IMR-90 (cell line): ENCODE data around the gene DIPK1B. TPM values are rescaled to one million over a fixed set of nuclear protein-coding genes. Genes with fewer than 3 reads are reported as not detected.

ENCODE experiments used
- ATAC-seq: fragments of 200-7000 bp; cut with Tn5 transposase; 2 replicates; pipeline ENCODE4 v1.9.1; 2020; ENCODE audit warnings: low read depth, mild to moderate bottlenecking, moderate library complexity
- BruUV-seq: library from RNA; stranded (reverse); fragments of 400-500 nt; replicated peaks from 2 replicates; lab custom pipeline; 2021; lab: Mats Ljungman, UMichigan
- CTCF ChIA-PET: fragments of 300-600 bp; formaldehyde crosslinking; extraction: SDS; loops from one replicate; lab custom pipeline; 2021; ENCODE audit warnings: antibody characterized with exemption; lab: Yijun Ruan, JAX
- POLR2A ChIA-PET: fragments of 300-600 bp; sonication (Branson Sonifier 250); formaldehyde crosslinking; loops from one replicate; lab custom pipeline; 2022; ENCODE audit warnings: antibody characterized with exemption; ENCODE audit not compliant: unreplicated experiment; lab: Charles Lee
- DNase-seq: peaks from one replicate; pipeline ENCODE4 v3.0.0; 2013
- H2AFZ ChIP-seq: replicated peaks from 2 replicates; pipeline ENCODE3; 2013; ENCODE audit warnings: low read length, mild to moderate bottlenecking; ENCODE audit not compliant: poor library complexity
- H2AK5ac ChIP-seq: 2 replicates; pipeline ENCODE4 v1.6.1; 2013; ENCODE audit warnings: low read depth, low read length, inconsistent platforms
- H2AK9ac ChIP-seq: replicated peaks from 2 replicates; pipeline ENCODE3; 2013; ENCODE audit warnings: mild to moderate bottlenecking, low read depth, low read length, moderate library complexity; ENCODE audit not compliant: poor library complexity
- H2BK120ac ChIP-seq: 2 replicates; pipeline ENCODE4 v1.6.1; 2013; ENCODE audit warnings: low read depth, low read length, inconsistent platforms
- H2BK15ac ChIP-seq: 3 replicates; pipeline ENCODE4 v1.6.1; 2013; ENCODE audit warnings: low read depth, low read length, inconsistent platforms
- H2BK20ac ChIP-seq: 2 replicates; pipeline ENCODE4 v1.6.1; 2013; ENCODE audit warnings: low read depth, mild to moderate bottlenecking, inconsistent platforms, low read length, moderate library complexity
- H2BK5ac ChIP-seq: 2 replicates; pipeline ENCODE4 v1.6.1; 2013; ENCODE audit warnings: mild to moderate bottlenecking, low read depth, low read length, inconsistent platforms; ENCODE audit not compliant: poor library complexity, severe bottlenecking
- H3K14ac ChIP-seq: replicated peaks from 2 replicates; pipeline ENCODE4 v1.6.1; 2013; ENCODE audit warnings: low read depth, low read length, inconsistent platforms
- H3K18ac ChIP-seq: 2 replicates; pipeline ENCODE4 v1.6.1; 2013; ENCODE audit warnings: low read depth, low read length, control low read depth
- H3K23ac ChIP-seq: 2 replicates; pipeline ENCODE4 v1.6.1; 2013; ENCODE audit warnings: low read depth, low read length, inconsistent platforms
- H3K27ac ChIP-seq: 2 replicates; pipeline ENCODE4 v1.5.1; 2013; ENCODE audit warnings: mild to moderate bottlenecking, control low read depth, low read length; ENCODE audit not compliant: insufficient read depth
- H3K27me3 ChIP-seq: 2 replicates; pipeline ENCODE4 v1.6.1; 2013; ENCODE audit warnings: low read length; ENCODE audit not compliant: control insufficient read depth, insufficient read depth
- H3K36me3 ChIP-seq: 2 replicates; pipeline ENCODE4 v1.6.1; 2013; ENCODE audit warnings: low read length, mixed read lengths; ENCODE audit not compliant: control insufficient read depth, insufficient read depth
- H3K4ac ChIP-seq: 2 replicates; pipeline ENCODE4 v1.6.1; 2013; ENCODE audit warnings: low read depth, low read length, inconsistent platforms
- H3K4me1 ChIP-seq: 2 replicates; pipeline ENCODE4 v1.6.1; 2013; ENCODE audit warnings: low read length, mixed read lengths; ENCODE audit not compliant: control insufficient read depth, insufficient read depth
- H3K4me2 ChIP-seq: 2 replicates; pipeline ENCODE4 v1.6.1; 2013; ENCODE audit warnings: low read depth, mild to moderate bottlenecking, control low read depth, low read length, moderate library complexity
- H3K4me3 ChIP-seq: 2 replicates; pipeline ENCODE4 v1.5.1; 2013; ENCODE audit warnings: low read depth, mild to moderate bottlenecking, control low read depth, low read length, moderate library complexity; ENCODE audit not compliant: insufficient read depth
- H3K56ac ChIP-seq: 2 replicates; pipeline ENCODE4 v1.6.1; 2013; ENCODE audit warnings: low read length, inconsistent platforms; ENCODE audit not compliant: insufficient read depth; ENCODE audit errors: extremely low read depth
- H3K79me1 ChIP-seq, 2 experiments: 2 replicates each; pipeline ENCODE4 v1.6.1; 2013; ENCODE audit warnings: low read length in 2 of 2, inconsistent platforms in 1 of 2, low read depth in 1 of 2
- H3K9ac ChIP-seq: 2 replicates; pipeline ENCODE4 v1.6.1; 2013; ENCODE audit warnings: low read depth, low read length, control low read depth
- H3K9me1 ChIP-seq: 2 replicates; pipeline ENCODE4 v1.6.1; 2013; ENCODE audit warnings: low read length, inconsistent platforms; ENCODE audit not compliant: insufficient read depth
- H3K9me3 ChIP-seq: 2 replicates; pipeline ENCODE4 v1.6.1; 2013; ENCODE audit warnings: low read length; ENCODE audit not compliant: control insufficient read depth, insufficient read depth
- H4K20me1 ChIP-seq: 2 replicates; pipeline ENCODE4 v1.6.1; 2013; ENCODE audit warnings: low read length, inconsistent platforms; ENCODE audit not compliant: insufficient read depth
- H4K5ac ChIP-seq: 2 replicates; pipeline ENCODE4 v1.6.1; 2013; ENCODE audit warnings: mild to moderate bottlenecking, low read depth, low read length, control low read depth
- H4K8ac ChIP-seq, 2 experiments: 2 replicates each; pipeline ENCODE4 v1.6.1; 2013; ENCODE audit warnings: low read depth in 2 of 2, low read length in 2 of 2, control low read depth in 1 of 2, inconsistent platforms in 1 of 2
- H4K91ac ChIP-seq: 2 replicates; pipeline ENCODE4 v1.6.1; 2013; ENCODE audit warnings: low read depth, low read length, inconsistent platforms; ENCODE audit not compliant: insufficient read depth
- CHD1 ChIP-seq: IDR thresholded peaks from 2 replicates; pipeline ENCODE4 v1.6.1; 2012; ENCODE audit warnings: low read depth, low read length, improper control_type of control experiment
- ELK1 ChIP-seq: fragments of 150-350 bp; IDR thresholded peaks from 2 replicates; pipeline ENCODE4 v1.6.1; 2016; ENCODE audit warnings: low read depth, mild to moderate bottlenecking, low read length, moderate library complexity, borderline replicate concordance
- FOS ChIP-seq: fragments of 150-350 bp; IDR thresholded peaks from 2 replicates; pipeline ENCODE4 v1.6.1; 2016; ENCODE audit warnings: low read depth, low read length
- RAD21 ChIP-seq: IDR thresholded peaks from 2 replicates; pipeline ENCODE4 v1.6.1; 2012; ENCODE audit warnings: low read length, improper control_type of control experiment
- RCOR1 ChIP-seq: IDR thresholded peaks from 2 replicates; pipeline ENCODE4 v1.6.1; 2012; ENCODE audit warnings: mild to moderate bottlenecking, low read length, improper control_type of control experiment; ENCODE audit not compliant: insufficient replicate concordance
- RFX5 ChIP-seq: IDR thresholded peaks from 2 replicates; pipeline ENCODE4 v1.8.0; 2012; ENCODE audit warnings: low read depth, mild to moderate bottlenecking, low read length, moderate library complexity
- WGBS, 2 experiments: methylation state at CpG; one replicate each; pipeline versions ENCODE4 v1.1.5 to v1.1.7; 2013; ENCODE audit warnings: missing lambda C conversion rate in 2 of 2; ENCODE audit not compliant: insufficient read length in 1 of 2; ENCODE audit errors: extremely low coverage in 2 of 2; 5-methylcytosine and 5-hydroxymethylcytosine counted together
- dilution Hi-C: fragments of 300-500 bp; cut with HindIII; formaldehyde crosslinking; loops from one replicate; pipeline ENCODE4 v1.14.3; 2018; ENCODE audit warnings: low sequenced_read_pairs; ENCODE audit not compliant: unreplicated experiment
- in situ Hi-C: fragments of 300-500 bp; cut with MboI; formaldehyde crosslinking; loops from 3 replicates; pipeline ENCODE4 v1.14.3; 2019; ENCODE audit warnings: low sequenced_read_pairs, inconsistent platforms, mixed read lengths
- intact Hi-C: fragments of 100-400 bp; cut with micrococcal nuclease; formaldehyde crosslinking; loops from 2 replicates; pipeline ENCODE4 v1.10.0; 2022
- polyA plus RNA-seq, 3 experiments: library from polyadenylated mRNA; depleted of rRNA; stranded (reverse); fragments of >200 nt; gene quantifications; 2 replicates each; pipeline ENCODE4 v1.2.3, GENCODE V29; 2012; ENCODE audit warnings: low replicate concordance in 1 of 3
- total RNA-seq: library from RNA; depleted of rRNA; stranded (reverse); fragments of >200 nt; gene quantifications from 2 replicates; pipeline ENCODE4 v1.2.3, GENCODE V29; 2012

Gene DIPK1B
- total and polyA plus RNA-seq, 2 of the 4 experiments (the other 2 are of a cell fraction): 3.4 to 7.1 TPM

- WGBS, 2 experiments: no CpG with 5 or more reads among the region's 10 CpGs
- POLR2A ChIA-PET: no interaction called here
These were observed 10.7 kb upstream of the DIPK1B start for GRCh38 chr9:136701668-136702053.

More at GRCh38 chr9:136701668-136702053, 10.7 kb upstream of the DIPK1B start:
- no peak overlapping the region for H4K91ac ChIP-seq
- H2BK5ac ChIP-seq: no peak overlapping the region
- CTCF ChIA-PET: no interaction called here
- in situ Hi-C loops (no loop called here), dilution Hi-C loops (no loop called here), intact Hi-C loops (no loop called here)
- TF ChIP-seq RCOR1 (no peak), RFX5 (no peak), FOS (no peak), CHD1 (no peak), RAD21 (no peak), ELK1 (no peak)
- H3K27me3 ChIP-seq: peaks cover 25% of the 10 kb centered on the region
- DNase-seq (no peak), ATAC-seq (no peak)
- no peaks in the 10 kb centered on the region for H4K20me1 ChIP-seq
- no peaks in the 10 kb centered on the region for H3K9me1 ChIP-seq
- no peak overlapping the region for H2BK20ac ChIP-seq
- H3K4me2 ChIP-seq: no peak overlapping the region
- H3K27ac ChIP-seq: no peak overlapping the region
- H2BK120ac ChIP-seq: no peak overlapping the region
- H3K56ac ChIP-seq: no peak overlapping the region
- H2AK9ac ChIP-seq: no peak overlapping the region
- no peak overlapping the region for H3K18ac ChIP-seq
- no TSS peak for BruUV-seq
- H3K4me1 ChIP-seq: 0 out of 2 replicates have a peak, but pooled peaks cover 2% of the 10 kb centered on the region
- H3K36me3 ChIP-seq: no peaks in the 10 kb centered on the region
- H4K8ac ChIP-seq: no peak overlapping the region
- no peak overlapping the region for H4K5ac ChIP-seq
- H3K4me3 ChIP-seq: no peak overlapping the region
- no peak overlapping the region for H3K14ac ChIP-seq
- no peak overlapping the region for H3K4ac ChIP-seq
- no peaks in the 10 kb centered on the region for H3K9me3 ChIP-seq
- no peak overlapping the region for H2BK15ac ChIP-seq
- H2AFZ ChIP-seq: no peak overlapping the region
- H3K79me1 ChIP-seq: no peaks in the 10 kb centered on the region
- H3K23ac ChIP-seq: no peak overlapping the region
- H3K9ac ChIP-seq: no peak overlapping the region
- no peak overlapping the region for H2AK5ac ChIP-seq
